ENCODE measurements around the gene ATP10A. TPM values are rescaled to one million over a fixed set of nuclear protein-coding genes. Genes with fewer than 3 reads are reported as not detected.

ATP10A gene
- total and polyA plus RNA-seq, 2 of the 8 experiments (the other 6 are each of a cell fraction or from before 2014, with no cell fraction given) = 2.0 to 2.8 TPM

DNA sequence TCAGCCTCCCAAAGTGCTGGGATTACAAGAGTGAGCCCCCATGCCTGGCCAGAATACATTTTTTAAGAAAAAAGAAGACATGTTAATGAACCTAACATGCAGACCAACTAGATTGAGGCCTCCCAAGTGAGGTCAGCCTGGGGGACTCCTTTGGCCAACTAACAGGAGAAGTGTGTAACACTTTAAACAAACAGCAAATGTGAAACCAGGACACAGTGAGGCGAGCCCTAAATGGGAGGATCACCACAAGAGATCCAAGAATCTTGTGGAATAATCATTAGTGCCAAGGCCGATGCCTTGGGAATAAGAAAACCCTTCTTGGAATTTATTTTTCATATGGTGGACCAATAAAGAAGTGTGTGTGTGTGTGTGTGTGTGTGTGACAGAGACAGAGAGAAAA is 73.9 kb downstream of the ATP10A start:
- Histone ChIP-seq H3K56ac (replicated peaks; ENCODE audit: insufficient read length, low read depth, low read length) (no peak overlapping the region), H2AK5ac (ENCODE audit: low read depth, low read length) (no peak overlapping the region), H3K9me3 (ENCODE audit: insufficient read depth in 2 of 2, low read depth in 1 of 2, low read length in 1 of 2) (no peaks in the 10 kb centered on the region), H2AFZ (ENCODE audit: low read length) (no peak overlapping the region), H3K79me1 (ENCODE audit: low read depth, low read length) (no peaks in the 10 kb centered on the region), H2BK12ac (ENCODE audit: low read depth, low read length) (no peak overlapping the region), H3K23me2 (ENCODE audit: low read depth, low read length) (no peaks in the 10 kb centered on the region), H3K27ac (ENCODE audit: low read depth, low read length) (no peak overlapping the region), H2BK15ac (ENCODE audit: low read length) (no peak overlapping the region), H3K9ac (replicated peaks in 1 of 4; ENCODE audit: extremely low read depth in 1 of 4, low read depth in 3 of 4, low read length in 3 of 4) (no peak overlapping the region), H2BK20ac (ENCODE audit: low read length) (no peak overlapping the region), H3K14ac (ENCODE audit: insufficient read length) (no peak overlapping the region), H3K18ac (ENCODE audit: extremely low read depth, low read length) (no peak overlapping the region), H3K23ac (ENCODE audit: insufficient read length) (no peak overlapping the region), H4K91ac (replicated peaks; ENCODE audit: insufficient read length, low read length) (no peak overlapping the region), H3K4me1 (replicated peaks in 1 of 4; ENCODE audit: control insufficient read depth in 3 of 4, insufficient read depth in 4 of 4, low read length in 3 of 4) (peaks cover 0 to 6% (median under 1%) of the 10 kb centered on the region in 4 experiments; a peak in 4 of 7 replicates), H3K27me3 (replicated peaks in 1 of 4; ENCODE audit: control insufficient read depth in 3 of 4, extremely low read depth in 1 of 4, insufficient read depth in 3 of 4, low read length in 3 of 4) (no peaks in the 10 kb centered on the region), H3K4me2 (ENCODE audit: insufficient read depth in 1 of 2, low read depth in 2 of 2, low read length in 2 of 2) (no peak overlapping the region), H3K79me2 (ENCODE audit: control insufficient read depth in 1 of 2, insufficient read depth in 2 of 2, low read length in 2 of 2) (no peaks in the 10 kb centered on the region), H3K4ac (replicated peaks; ENCODE audit: insufficient read length, low read depth, low read length) (no peak overlapping the region), H4K20me1 (replicated peaks in 1 of 2; ENCODE audit: control insufficient read depth in 1 of 2, insufficient read depth in 2 of 2, low read length in 2 of 2) (no peaks in the 10 kb centered on the region), H2BK5ac (ENCODE audit: low read depth, low read length) (no peak overlapping the region), H4K5ac (ENCODE audit: insufficient read length, low read depth, low read length) (no peak overlapping the region), H3K4me3 (ENCODE audit: extremely low read depth in 1 of 4, insufficient read depth in 2 of 4, low read depth in 3 of 4, low read length in 4 of 4) (no peak overlapping the region), H3K36me3 (ENCODE audit: control insufficient read depth in 2 of 4, insufficient read depth in 4 of 4, low read length in 3 of 4) (no peaks in the 10 kb centered on the region), H2BK120ac (replicated peaks; ENCODE audit: low read depth, low read length) (no peak overlapping the region), H4K8ac (ENCODE audit: extremely low read depth, insufficient read depth, low read length) (no peak overlapping the region)
- CTCF ChIA-PET (ENCODE audit: partially characterized antibody) = no interaction called here
- DNase-seq (ENCODE audit: low read depth in 1 of 2, low spot score in 2 of 2) = no peak
- no peak for FAIRE-seq
- POLR2A ChIA-PET (ENCODE audit: partially characterized antibody) = interaction anchor here (1.4 kb wide), 1 partner anchor 13 kb away, joined by 4 read pairs; no protein-coding TSS in a partner anchor
- WGBS, 2 experiments (ENCODE audit: extremely low coverage in 1 of 2, insufficient coverage in 1 of 2, insufficient read length in 1 of 2, insufficient replicate concordance in 2 of 2, low coverage in 1 of 2, low lambda C conversion rate in 2 of 2, missing lambda C conversion rate in 1 of 2) = 92% methylated on average over 2 of the region's 2 CpGs; no CpG with 5 or more reads in 1 of the 2 experiments
- TF ChIP-seq TAF7 (optimal IDR thresholded peaks at IDR 0.05; ENCODE audit: borderline replicate concordance, low read depth, low read length) (no peak), SP2 (IDR thresholded peaks at IDR 0.05; ENCODE audit: low read length) (no peak), JUN (IDR thresholded peaks at IDR 0.05; ENCODE audit: low read depth, low read length) (no peak), TEAD4 (IDR thresholded peaks at IDR 0.05; ENCODE audit: low read depth, low read length) (no peak), EP300 (IDR thresholded peaks at IDR 0.05; ENCODE audit: borderline replicate concordance in 1 of 2, low read depth in 2 of 2, low read length in 2 of 2) (no peak), RXRA (IDR thresholded peaks at IDR 0.05; ENCODE audit: insufficient read depth, low read depth, low read length) (no peak), PHF8 (conservative IDR thresholded peaks at IDR 0.05; ENCODE audit: low read depth, low read length) (no peak), KDM4A (IDR thresholded peaks at IDR 0.05; ENCODE audit: low read depth, low read length, severe bottlenecking) (no peak), KDM5A (IDR thresholded peaks at IDR 0.05; ENCODE audit: low read length) (no peak), CREB1 (IDR thresholded peaks at IDR 0.05) (no peak), NANOG (IDR thresholded peaks at IDR 0.05; ENCODE audit: insufficient read depth, low read depth, low read length, poor library complexity, severe bottlenecking) (no peak), RFX5 (IDR thresholded peaks at IDR 0.05; ENCODE audit: borderline replicate concordance, low read depth, low read length) (no peak), RNF2 (IDR thresholded peaks at IDR 0.05; ENCODE audit: borderline replicate concordance, low read depth, low read length, missing control alignments, poor library complexity, severe bottlenecking) (no peak), POLR2AphosphoS5 (IDR thresholded peaks at IDR 0.05; ENCODE audit: low read depth, low read length) (no peak)

Measured in H1 (cell line).